GM13977 (cell line): ENCODE results near the gene PLCB1.

ENCODE experiments used
- DNase-seq: peaks from one replicate; pipeline ENCODE4 v3.0.0; 2012; ENCODE audit warnings: low spot score
- in situ Hi-C: fragments of 300-500 bp; cut with MboI; formaldehyde crosslinking; loops from one replicate; pipeline ENCODE4 v1.12.0; 2022; ENCODE audit warnings: low sequenced_read_pairs, low pct_unique_long_range_greater_than_20kb, mixed read lengths, inconsistent platforms; ENCODE audit not compliant: unreplicated experiment
- TF ChIP-seq, protein P1 (sequence below): IDR thresholded peaks from 2 replicates; pipeline ENCODE4 v1.5.1; 2012; ENCODE audit warnings: mild to moderate bottlenecking, control low read depth; ENCODE audit not compliant: insufficient read depth; ENCODE audit errors: extremely low read depth, missing control alignments

Gene PLCB1

DNA sequence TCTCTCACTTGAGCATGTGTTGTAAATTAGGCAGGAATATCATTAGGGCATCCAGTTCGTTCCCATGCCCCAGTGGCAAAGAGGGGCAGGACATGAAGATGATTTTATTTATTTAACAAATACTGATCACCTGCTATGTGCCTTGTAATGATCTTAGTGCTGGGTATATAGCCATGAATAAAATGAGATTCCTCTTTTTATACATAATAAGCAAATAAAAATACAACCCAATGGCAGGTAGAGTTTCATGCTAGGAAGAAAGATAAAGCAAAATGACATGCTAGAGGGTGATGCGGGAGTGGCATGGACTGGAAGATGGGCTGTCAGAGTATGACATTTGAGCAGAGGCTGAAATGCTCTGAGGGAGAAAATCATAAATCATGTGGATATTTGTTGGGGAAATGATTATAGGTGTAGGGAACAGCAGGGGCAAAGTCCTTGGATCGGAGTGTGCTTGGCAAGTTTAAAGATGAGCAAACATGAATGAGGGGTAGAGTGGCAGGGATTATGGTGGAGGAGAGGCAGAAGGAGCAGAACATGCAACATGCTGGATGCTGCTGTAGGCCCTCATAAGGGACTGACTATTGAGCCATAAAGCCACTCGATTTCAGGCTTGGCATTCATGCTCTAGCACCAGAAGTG lies 342.1 kb downstream of the PLCB1 start:
- DNase-seq, result no peak
- in situ Hi-C loops, result no loop called here
- TF ChIP-seq, protein P1, sequence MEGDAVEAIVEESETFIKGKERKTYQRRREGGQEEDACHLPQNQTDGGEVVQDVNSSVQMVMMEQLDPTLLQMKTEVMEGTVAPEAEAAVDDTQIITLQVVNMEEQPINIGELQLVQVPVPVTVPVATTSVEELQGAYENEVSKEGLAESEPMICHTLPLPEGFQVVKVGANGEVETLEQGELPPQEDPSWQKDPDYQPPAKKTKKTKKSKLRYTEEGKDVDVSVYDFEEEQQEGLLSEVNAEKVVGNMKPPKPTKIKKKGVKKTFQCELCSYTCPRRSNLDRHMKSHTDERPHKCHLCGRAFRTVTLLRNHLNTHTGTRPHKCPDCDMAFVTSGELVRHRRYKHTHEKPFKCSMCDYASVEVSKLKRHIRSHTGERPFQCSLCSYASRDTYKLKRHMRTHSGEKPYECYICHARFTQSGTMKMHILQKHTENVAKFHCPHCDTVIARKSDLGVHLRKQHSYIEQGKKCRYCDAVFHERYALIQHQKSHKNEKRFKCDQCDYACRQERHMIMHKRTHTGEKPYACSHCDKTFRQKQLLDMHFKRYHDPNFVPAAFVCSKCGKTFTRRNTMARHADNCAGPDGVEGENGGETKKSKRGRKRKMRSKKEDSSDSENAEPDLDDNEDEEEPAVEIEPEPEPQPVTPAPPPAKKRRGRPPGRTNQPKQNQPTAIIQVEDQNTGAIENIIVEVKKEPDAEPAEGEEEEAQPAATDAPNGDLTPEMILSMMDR, result no peak

- in situ Hi-C loops, result no loop called here
- TF ChIP-seq, protein P1, result no peak
- DNase-seq, result no peak
Observed at GRCh38 chr20:8476021-8476420, 344.0 kb downstream of the PLCB1 start.

GRCh38 chr20:8480597-8480996 lies 348.5 kb downstream of the PLCB1 start:
- in situ Hi-C loops, result no loop called here
- TF ChIP-seq, protein P1, result no peak
- DNase-seq, result no peak

GRCh38 chr20:8487696-8488095 lies 355.6 kb downstream of the PLCB1 start:
- TF ChIP-seq, protein P1, result no peak
- no peak for DNase-seq
- in situ Hi-C loops, result no loop called here

DNA sequence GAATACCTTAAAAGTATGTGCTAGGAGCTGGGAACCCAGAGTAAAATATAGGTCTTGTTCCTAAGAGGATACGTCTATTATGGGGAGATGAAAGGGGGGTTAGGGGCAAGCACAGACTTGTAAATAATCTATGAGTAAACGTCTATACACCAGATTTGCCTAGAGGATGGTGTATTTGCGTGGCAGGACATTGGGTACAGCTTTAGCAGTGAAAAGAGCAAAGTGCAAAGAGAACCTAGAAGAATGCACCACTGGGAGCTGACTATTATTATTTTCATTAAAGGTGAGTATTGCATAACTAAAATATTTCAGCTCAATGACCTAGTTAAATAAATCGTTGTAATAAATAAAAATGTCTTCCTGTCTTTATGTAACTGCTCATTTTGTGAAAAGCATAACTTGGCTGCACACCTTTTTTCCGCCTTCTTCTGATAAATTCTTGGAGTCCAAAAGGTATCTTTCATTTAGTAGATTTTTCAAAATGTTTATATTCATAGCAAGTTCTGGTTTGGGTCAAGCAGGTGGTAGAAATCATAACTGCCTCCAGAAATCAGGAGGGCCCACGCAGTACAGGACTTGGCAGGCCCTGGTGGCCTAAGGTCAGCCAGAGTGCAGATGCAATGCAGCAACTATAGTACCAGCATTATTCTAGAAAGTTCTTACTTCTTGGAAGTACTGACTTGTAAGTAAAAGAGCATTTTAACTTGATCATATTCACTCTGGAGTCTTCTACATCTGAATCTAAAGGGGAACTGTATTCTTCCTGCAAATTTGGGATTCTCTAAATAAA lies 357.2 kb downstream of the PLCB1 start:
- in situ Hi-C loops, result no loop called here
- no peak for DNase-seq
- TF ChIP-seq, protein P1, result no peak

DNA sequence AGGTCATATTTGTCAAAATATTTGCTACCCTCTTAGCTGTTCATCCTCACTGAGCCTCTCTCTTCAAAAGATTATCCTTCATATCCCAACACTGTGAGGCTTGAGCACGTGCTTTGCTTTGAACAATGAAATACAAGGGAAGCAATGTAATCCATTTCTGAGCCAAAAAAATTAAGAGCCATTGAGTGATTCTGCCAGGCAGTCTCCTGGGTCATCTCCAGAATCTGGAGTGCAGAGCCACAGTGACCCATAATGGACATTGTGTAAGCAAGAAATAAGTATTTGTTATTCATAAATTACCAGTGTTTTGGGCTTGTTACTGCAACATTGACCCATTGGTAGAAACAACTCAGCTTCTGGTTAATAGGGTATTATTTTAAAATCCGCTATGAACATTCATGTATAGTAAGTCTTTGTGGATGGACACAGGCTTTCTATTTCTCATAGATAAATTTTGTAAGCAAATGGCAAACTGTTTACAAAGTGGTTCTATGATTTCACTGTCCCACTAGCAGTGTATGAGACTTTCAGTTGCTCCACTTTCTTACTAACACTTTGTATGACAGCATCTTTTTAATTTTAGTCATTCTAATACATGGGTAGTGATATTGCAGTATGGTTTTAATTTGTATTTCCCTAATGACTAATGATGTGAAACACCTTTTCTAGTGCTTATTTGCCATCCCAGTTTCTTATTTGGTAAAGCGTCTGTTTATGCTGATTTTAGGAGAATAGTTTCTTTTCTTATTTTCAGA lies 358.2 kb downstream of the PLCB1 start:
- in situ Hi-C loops, result no loop called here
- TF ChIP-seq, protein P1, result no peak
- no peak for DNase-seq
